GM10847 (cell line): ENCODE measurements around the gene CDH4.

ENCODE experiments used
- POLR2A ChIP-seq: IDR thresholded peaks from 2 replicates; pipeline ENCODE4 v1.6.1; 2011; ENCODE audit not compliant: insufficient read length; ENCODE audit errors: extremely low read depth

Gene CDH4

GRCh38 chr20:61902221-61902869 lies 650.3 kb downstream of the CDH4 start:
- TF ChIP-seq POLR2A, result no peak

GRCh38 chr20:61903575-61904340 lies 651.7 kb downstream of the CDH4 start:
- TF ChIP-seq POLR2A, result no peak

- no peak for TF ChIP-seq POLR2A
Observed at GRCh38 chr20:61904456-61904855, 652.4 kb downstream of the CDH4 start.

DNA sequence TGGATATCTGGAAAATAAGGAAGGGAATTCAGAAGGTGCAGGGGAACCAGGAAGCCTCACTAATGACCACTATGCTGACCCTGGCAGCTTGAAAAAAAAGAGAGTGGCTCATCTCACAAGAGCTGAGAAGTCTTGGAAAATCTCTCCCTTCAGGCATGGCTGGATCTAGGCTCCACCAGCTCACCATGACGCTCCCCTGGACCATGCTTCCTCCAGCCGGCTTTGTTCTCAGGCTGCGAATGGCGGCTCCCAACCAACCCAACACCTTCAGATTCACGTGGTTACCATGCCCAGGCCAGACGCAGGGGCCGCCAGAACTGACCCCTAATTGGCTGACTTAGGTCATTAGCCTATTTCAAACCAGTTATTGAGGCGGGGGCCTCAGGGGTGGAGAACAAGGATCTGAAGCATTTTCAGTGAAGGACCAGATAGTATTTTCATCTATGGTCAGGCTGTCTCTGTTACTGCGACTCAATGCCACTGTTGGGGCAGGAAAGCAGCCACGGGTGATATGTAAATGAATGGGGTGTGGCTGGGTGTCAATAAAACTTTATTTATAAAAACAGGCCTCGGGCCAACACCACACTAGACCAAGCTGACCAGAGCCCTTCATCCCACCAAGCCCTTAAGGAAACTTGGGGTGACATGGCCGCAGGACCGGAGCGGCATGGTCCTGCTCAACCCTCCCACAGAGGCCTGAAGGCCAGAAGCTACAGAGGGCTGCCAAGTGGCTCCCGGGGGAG lies 653.9 kb downstream of the CDH4 start:
- no peak for TF ChIP-seq POLR2A

GRCh38 chr20:61907081-61907891 lies 655.2 kb downstream of the CDH4 start:
- TF ChIP-seq POLR2A, result no peak

- no peak for TF ChIP-seq POLR2A
Observed at GRCh38 chr20:61908057-61909026, 656.3 kb downstream of the CDH4 start.

GRCh38 chr20:61909028-61909427 lies 657.0 kb downstream of the CDH4 start:
- TF ChIP-seq POLR2A, result no peak

- no peak for TF ChIP-seq POLR2A
Observed at GRCh38 chr20:61909821-61910220, 657.8 kb downstream of the CDH4 start.

DNA sequence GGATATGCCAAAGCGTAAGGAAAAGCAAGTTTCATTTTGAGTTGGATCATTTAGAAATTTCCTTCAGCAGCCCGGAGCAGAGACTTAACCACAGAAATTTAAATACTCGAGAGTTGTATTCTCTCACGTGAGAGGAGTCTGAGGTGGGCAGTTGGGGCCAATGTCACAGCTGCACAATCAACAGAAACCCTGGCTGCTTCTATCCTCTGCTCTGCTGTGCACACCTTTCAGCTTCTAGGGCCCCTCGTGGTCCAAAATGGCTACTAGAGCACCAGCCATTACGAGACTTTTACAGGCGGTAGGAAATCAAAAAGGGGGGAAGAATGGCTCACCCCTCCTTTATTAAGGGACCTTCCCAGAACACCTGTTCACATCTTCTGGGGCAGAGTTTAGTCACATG lies 659.8 kb downstream of the CDH4 start:
- TF ChIP-seq POLR2A, result no peak

GRCh38 chr20:61912665-61913422 lies 660.8 kb downstream of the CDH4 start:
- no peak for TF ChIP-seq POLR2A

- no peak for TF ChIP-seq POLR2A
Observed at GRCh38 chr20:61913423-61914225, 661.6 kb downstream of the CDH4 start.

- no peak for TF ChIP-seq POLR2A
Observed at GRCh38 chr20:61915101-61915500, 663.0 kb downstream of the CDH4 start.

GRCh38 chr20:61916318-61916891 lies 664.3 kb downstream of the CDH4 start:
- TF ChIP-seq POLR2A, result no peak
